Thyroid gland (tissue), 4 donors: ENCODE measurements around the gene ITGA2B.

ENCODE experiments used
- CTCF ChIP-seq, 6 experiments: fragments of 200-600 bp in 3 of 6; fragments of 450-650 bp in 3 of 6; sonication (generic) in 3 of 6; IDR thresholded peaks; one replicate each; pipeline ENCODE4 v1.5.1; 2016 to 2019; ENCODE audit warnings: antibody characterized with exemption in 6 of 6, mild to moderate bottlenecking in 2 of 6, inconsistent platforms in 1 of 6, moderate library complexity in 1 of 6
- POLR2A ChIP-seq, 2 donors: fragments of 450-650 bp; IDR thresholded peaks; one replicate each; pipeline ENCODE4 v1.6.1; 2017; ENCODE audit warnings: antibody characterized with exemption in 2 of 2, mild to moderate bottlenecking in 2 of 2, moderate library complexity in 1 of 2

DNA sequence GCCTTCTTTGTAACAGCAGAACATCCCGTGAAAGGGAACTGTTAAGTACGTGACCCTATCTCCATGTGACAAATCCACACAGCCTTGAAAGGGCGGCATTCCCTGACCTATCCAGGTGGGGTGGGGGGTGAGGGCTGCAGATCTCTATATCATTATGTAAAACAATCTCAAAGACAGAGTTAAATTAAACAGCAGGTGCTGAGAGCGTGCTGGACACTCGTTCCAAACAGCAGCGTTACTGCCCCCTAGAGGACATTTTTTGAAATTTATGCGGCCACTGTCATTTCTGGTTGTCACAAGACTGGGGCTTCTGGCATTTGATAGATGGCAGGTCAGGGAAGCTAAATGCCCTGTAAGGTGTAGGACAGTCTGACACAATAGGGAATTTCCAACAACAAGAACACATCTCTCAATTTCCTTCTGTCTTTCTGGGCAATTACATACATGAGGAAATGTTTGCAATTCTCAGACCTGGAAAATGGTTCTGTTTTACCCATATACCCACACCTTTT is 58.1 kb downstream of the ITGA2B start:
- TF ChIP-seq CTCF (IDR thresholded peaks at IDR 0.05) (peak; percentile 65 to 78 (median 76)), POLR2A (IDR thresholded peaks at IDR 0.05) (no peak)
